NCI-H2029 treated with DMSO at 0.1 percent for 48 hours (cell line): ENCODE results near the gene GSTT4.
A peak's percentile ranks its signal among the peaks of the same experiment; 100 is the strongest.
"Not testable (repeated sequence)": the region's sequence is repeated elsewhere in the genome, so short reads cannot be mapped to it uniquely, and the experiment has no call there.

Experiments used
- DNase-seq: peaks from one replicate; lab custom pipeline; 2025; lab: John Stamatoyannopoulos, UW

Gene GSTT4

DNA sequence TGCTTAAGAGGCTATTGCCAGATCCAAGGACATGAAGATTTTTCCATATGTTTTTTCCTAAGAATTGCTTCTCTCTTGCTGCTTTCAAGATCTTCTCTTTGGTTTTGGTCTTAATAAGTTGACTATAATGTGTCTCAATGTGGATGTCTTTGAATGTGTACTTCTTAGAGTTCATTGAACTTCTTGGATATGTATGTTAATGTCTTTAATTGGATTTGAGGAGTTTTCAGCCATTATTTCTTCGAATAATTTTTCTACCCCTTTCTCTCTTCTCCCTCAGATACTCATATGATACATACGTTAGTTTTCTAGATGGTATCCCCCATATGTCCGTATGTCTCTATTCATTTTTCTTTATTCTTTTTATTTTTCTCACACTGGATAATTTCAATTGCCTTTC lies 19.1 kb upstream of the GSTT4 start:
- no peak for DNase-seq

GRCh38 chr22:24023204-24023789 lies 18.0 kb upstream of the GSTT4 start:
- DNase-seq: no peak

DNA sequence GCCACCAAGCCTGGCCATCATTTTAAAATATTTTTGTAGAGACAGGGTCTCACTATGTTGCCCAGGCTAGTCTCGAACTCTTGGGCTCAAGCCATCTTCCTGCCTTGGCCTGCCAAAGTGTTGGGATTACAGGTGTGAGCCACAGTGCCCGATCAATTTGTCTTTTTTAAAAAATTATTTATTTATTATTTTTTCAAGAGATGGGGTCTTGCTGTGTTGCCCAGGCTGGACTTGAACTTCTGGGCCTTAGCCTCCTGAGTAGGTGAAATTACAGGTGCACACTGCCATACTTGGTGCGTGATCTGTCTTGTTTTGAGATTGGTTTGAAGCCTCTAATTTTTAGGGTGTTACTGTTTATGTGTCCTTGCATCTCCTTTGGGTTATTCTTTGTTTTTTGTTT lies 16.1 kb upstream of the GSTT4 start:
- no peak for DNase-seq

- no peak for DNase-seq
These were observed 10.9 kb upstream of the GSTT4 start for GRCh38 chr22:24016156-24016555.

DNA sequence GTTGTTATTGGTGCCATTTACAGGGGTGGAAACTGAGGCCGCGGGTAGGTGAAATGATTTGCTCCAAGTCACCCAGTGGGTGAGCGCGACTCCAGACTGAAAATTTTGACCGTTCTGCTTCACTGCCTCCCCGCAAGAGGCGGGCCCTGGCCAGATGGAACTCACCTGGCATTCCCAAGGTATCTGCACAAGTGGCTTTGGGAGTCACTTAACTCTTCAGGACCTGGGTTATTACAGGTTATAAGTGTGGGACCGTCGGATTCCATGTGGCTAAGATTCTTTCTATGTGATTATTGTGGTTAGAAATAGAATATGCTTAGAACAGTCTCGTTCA lies 6.4 kb upstream of the GSTT4 start:
- peak; percentile 27 for DNase-seq

DNA sequence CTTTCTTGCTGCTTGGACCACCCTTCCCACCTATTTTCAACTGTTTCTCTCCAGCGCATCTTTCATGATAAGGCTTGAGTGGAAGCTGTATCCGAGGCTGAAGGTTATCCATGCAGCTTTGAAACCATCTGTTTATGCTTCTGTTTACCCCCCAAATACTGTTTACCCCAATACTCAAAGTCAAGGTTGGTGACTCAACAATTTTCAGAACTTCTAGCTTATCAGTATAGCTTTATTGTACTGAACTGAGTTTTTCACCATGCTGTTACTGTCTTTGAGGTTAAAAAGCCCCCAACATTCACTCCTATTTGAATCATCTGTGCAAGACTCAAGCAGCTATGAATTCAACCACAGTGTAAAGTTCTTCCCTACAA lies 4.8 kb upstream of the GSTT4 start:
- no peak for DNase-seq

GRCh38 chr22:24009227-24010017 lies 4.2 kb upstream of the GSTT4 start:
- DNase-seq: no peak

- DNase-seq: no peak
These were observed 3.4 kb upstream of the GSTT4 start for GRCh38 chr22:24008381-24009226.

DNA sequence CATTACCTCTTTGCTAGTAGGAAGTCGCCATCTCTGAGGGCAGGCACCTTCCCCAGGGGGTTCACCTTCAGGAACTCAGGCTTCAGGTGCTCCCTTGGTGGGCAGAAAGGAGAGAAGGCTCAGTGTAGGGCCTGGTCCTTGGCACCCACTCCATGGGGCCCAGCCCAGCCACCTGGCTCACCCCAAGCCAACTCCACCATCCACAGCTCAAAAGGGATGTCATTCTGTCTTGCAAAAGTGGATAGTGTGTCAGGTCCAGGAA lies 2.7 kb upstream of the GSTT4 start:
- no peak for DNase-seq

DNA sequence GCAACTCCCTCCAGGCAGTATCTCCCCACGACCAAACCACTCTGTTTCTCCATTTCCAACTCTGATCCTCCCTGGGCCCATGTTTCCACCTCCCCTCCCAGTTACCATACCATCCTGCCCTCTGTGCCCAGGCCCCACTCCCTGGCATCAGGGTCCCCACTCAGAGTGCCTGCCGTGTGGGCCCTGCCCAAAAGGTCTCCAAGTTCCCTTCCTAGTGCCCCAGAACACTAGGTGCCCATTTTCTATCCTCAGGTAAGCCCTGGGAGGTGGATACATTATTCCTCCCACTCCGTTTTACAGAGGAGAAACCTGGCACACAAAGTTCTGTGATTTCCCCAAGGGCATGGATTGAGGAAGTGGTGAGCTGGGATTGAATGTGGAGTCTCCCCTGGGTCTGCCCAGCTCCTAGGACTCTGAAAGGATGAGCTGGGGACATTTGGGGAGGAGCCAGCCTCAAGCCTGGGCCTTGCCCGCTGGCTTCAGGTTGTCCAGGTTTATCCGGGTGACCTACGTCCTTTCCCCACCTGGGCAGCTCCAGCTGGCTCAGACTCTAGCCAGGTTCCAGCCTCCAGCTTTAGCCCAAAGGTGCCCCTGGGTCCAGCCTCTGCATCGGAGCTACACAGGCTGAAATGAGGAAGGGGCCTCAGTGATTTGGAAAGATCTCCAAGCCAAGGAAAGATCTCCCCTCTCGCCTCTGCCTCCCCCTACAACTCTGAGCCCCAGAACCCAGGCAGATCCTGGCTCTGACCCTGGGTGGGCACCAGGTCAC lies 2.2 kb upstream of the GSTT4 start:
- DNase-seq: no peak

GRCh38 chr22:24006914-24007214 lies 1.6 kb upstream of the GSTT4 start:
- no peak for DNase-seq

DNA sequence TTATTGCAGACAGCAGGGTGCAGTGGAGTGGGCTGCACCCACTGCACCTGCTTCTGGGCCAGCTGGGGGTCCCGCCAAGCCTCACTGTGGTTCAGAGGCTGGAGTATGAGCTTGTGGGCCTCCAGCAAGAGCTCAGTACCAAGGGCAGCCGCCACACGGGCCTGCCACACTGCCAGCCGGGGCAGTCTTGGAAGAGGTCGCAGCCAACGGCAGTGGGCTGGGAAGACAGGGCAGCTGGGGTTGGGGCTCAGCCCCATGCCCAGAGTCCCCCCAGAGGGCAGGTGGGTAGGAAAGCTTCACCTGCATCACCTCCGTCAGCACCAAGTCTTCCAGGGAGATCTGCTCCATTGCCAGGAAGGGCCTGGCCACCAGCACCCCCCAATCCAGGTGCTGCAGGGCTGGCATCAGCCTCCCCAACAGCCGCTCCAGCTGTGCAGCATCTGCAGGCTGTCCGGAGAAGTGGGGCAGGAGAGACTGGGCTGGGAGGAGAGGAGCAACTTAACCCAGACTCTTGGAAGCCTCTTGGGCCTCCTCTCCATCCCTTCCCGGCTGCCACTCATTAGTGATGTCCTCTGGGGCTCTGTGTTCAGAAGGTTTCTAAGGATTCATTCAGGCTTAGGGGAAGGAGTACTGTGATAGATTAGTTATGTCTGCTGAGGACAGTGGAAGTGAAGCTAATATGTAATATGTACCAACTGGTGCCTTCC lies 1.1 kb upstream of the GSTT4 start:
- no peak for DNase-seq

DNA sequence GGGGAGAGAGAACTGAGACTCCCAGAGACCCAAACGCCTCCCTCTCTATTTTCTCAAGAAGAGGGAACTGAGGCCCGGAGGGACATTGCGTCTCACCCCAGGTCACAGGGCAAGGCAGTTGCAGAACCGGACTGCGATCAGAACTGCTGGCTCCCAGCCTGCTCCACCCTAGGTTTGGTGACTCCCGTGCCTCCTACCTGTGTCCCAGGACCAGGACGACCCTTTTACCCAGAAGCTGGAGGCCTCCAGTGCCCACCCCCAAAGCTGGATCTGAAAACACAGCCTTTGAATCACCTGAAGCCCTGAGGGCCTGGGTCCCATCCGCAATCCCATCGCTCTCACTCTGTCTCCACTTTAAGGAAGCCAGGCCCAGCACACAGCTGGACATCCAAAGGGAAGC lies 1.4 kb downstream of the GSTT4 start:
- no peak for DNase-seq

- no peak for DNase-seq
These were observed 2.4 kb downstream of the GSTT4 start for GRCh38 chr22:24002851-24003250.

DNA sequence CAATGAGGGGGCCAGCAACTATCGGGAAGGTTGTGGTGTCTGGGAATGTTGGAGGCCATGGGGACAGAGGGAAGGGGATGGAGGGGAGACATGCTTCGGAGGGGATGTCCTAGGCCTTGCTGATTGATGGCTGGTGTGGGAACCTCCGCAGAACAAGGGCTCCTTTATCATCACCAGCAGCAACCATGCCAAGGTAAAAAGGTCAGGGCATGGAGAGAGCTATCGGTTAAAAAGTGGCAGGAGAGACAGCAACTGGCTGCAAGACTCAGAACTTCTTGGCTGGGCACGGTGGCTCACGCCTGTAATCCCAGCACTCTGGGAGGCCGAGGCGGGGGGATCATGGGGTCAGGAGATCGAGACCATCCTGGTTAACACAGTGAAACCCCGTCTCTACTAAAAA lies 3.0 kb downstream of the GSTT4 start:
- DNase-seq: no peak

DNA sequence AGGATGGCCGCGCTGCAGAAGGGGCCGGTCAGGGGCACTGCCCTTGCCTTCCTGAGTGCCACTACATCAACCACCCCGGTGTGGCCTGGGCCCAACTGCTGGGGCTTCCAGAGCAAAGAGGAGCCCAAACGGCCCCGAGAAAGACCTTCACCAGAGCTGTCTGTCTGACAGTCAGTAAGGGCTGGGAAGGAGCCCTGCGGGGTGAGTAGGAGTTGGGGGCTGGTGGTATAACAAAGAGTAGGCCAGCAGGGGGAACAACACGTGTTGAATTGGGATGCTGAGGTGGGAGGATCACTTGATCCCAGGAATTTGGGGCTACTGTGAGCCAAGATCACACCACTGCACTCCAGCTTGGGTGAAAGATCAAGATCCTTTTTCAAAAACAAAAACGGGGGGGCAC lies 3.9 kb downstream of the GSTT4 start:
- DNase-seq: no peak

DNA sequence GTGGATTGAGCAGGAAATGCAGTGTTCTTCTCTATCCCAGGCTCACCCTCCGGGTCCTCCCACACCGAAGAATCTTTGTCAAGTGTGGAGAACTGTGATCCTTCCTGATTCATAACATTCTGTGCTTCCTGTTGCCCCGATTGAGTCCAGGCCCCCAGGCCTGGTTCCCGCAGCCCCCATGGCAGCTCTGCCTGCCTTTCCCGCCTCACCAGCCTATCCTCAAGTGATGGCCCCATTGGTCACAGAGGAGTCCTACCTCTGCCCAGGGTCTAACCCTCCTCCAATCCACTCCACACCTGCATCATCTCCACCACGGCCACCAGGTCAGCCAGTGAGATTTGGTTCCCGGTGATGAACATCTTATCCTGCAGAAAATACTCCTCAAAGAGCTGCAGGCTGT lies 5.5 kb downstream of the GSTT4 start:
- not testable (repeated sequence) for DNase-seq

DNA sequence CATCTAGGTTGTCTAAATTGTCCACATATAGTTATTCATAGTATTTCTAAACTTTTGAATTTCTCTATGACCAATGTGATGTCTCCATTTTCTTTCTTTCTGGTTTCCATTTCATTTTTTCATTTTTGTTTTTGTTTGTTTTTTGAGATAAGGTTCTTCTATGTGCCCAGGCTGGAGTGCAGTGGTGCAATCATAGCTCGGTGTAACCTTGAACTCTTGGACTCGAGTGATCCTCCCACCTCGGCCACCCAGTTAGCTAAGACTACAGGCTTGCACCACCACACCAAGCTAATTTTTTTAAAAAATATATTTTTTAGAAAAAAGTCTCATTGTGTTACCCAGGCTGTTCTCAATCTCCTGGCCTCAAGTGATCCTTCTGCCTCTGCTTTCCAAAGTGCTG lies 8.2 kb downstream of the GSTT4 start:
- no peak for DNase-seq

- DNase-seq: not testable (repeated sequence)
These were observed 11.6 kb downstream of the GSTT4 start for GRCh38 chr22:23993581-23994177.

- DNase-seq: not testable (repeated sequence)
These were observed 12.2 kb downstream of the GSTT4 start for GRCh38 chr22:23993080-23993479.

- DNase-seq: not testable (repeated sequence)
These were observed 15.5 kb downstream of the GSTT4 start for GRCh38 chr22:23989583-23990244.
